Transverse colon (tissue), 4 donors: Measurements from ENCODE around the gene C14orf119. TPM values are rescaled to one million over a fixed set of nuclear protein-coding genes. Genes with fewer than 3 reads are reported as not detected.

Experiments
- DNase-seq: peaks from one replicate; pipeline ENCODE4 v3.0.0-alpha.2; 2019
- H3K27ac ChIP-seq, 4 donors: fragments of 200-600 bp; sonication (generic); 2 replicates each; pipeline ENCODE4 v1.5.1; 2016 to 2018; ENCODE audit warnings: inconsistent platforms in 4 of 4
- H3K27me3 ChIP-seq: fragments of 200-600 bp; sonication (generic); 2 replicates; pipeline ENCODE4 v1.5.1; 2017; ENCODE audit warnings: inconsistent platforms
- H3K36me3 ChIP-seq, 4 donors: fragments of 200-600 bp; sonication (generic); 2 replicates each; pipeline ENCODE4 v1.5.1; 2017 to 2019; ENCODE audit warnings: inconsistent platforms in 4 of 4
- H3K4me1 ChIP-seq, 4 donors: fragments of 200-600 bp; sonication (generic); 2 replicates each; pipeline ENCODE4 v1.5.1; 2017 to 2020; ENCODE audit warnings: inconsistent platforms in 4 of 4
- H3K4me3 ChIP-seq, 4 donors: fragments of 200-600 bp; sonication (generic); 1 replicate in 1 of 4; 2 replicates in 3 of 4; pipeline versions ENCODE4 v1.5.1 to v1.6.1; 2017 to 2019; ENCODE audit warnings: inconsistent platforms in 4 of 4
- H3K9me3 ChIP-seq, 2 donors: fragments of 200-600 bp; sonication (generic); 2 replicates each; pipeline ENCODE4 v1.5.1; 2017 to 2019; ENCODE audit warnings: inconsistent platforms in 2 of 2
- CTCF ChIP-seq, 5 experiments: fragments of 200-600 bp in 3 of 5; fragments of 450-650 bp in 2 of 5; sonication (generic) in 3 of 5; IDR thresholded peaks; 1 replicate in 2 of 5; 2 replicates in 3 of 5; pipeline ENCODE4 v1.5.1; 2016 to 2017; ENCODE audit warnings: antibody characterized with exemption in 5 of 5, inconsistent platforms in 3 of 5, mild to moderate bottlenecking in 2 of 5, moderate library complexity in 1 of 5
- EP300 ChIP-seq: sonication (generic); formaldehyde crosslinking; IDR thresholded peaks from one replicate; pipeline ENCODE4 v1.6.1; 2017; ENCODE audit warnings: antibody characterized with exemption, low read depth
- POLR2A ChIP-seq: fragments of 450-650 bp; IDR thresholded peaks from one replicate; pipeline ENCODE4 v1.6.1; 2016; ENCODE audit warnings: antibody characterized with exemption, mild to moderate bottlenecking, moderate library complexity
- POLR2AphosphoS5 ChIP-seq, 3 donors: sonication (generic); formaldehyde crosslinking; IDR thresholded peaks; one replicate each; pipeline ENCODE4 v1.6.1; 2016; ENCODE audit warnings: antibody characterized with exemption in 3 of 3
- WGBS, 2 donors: methylation state at CpG; one replicate each; pipeline ENCODE4 v1.1.5; 2018; ENCODE audit warnings: low coverage in 1 of 2; 5-methylcytosine and 5-hydroxymethylcytosine counted together
- in situ Hi-C, 4 donors: fragments of 200-750 bp; cut with MboI; loops; one replicate each; pipeline versions ENCODE4 v1.15.0 to v1.15.1; 2017; ENCODE audit warnings: low sequenced_read_pairs in 3 of 4, low pct_ligation_motif_present in 1 of 4, low pct_unique_long_range_greater_than_20kb in 1 of 4
- intact Hi-C: fragments of 100-400 bp; cut with DNase I; formaldehyde crosslinking; loops from one replicate; pipeline ENCODE4 v1.15.1; 2023; ENCODE audit warnings: low total_unique reads
- total RNA-seq, 4 donors: library from RNA; depleted of rRNA; stranded (reverse); fragments of >200 nt; gene quantifications; one replicate each; pipeline ENCODE4 v1.1.0, GENCODE V29; 2016

Gene C14orf119
- total RNA-seq, 4 donors from 2014 or later = 3.6 to 33.7 (median 32.0) TPM

DNA sequence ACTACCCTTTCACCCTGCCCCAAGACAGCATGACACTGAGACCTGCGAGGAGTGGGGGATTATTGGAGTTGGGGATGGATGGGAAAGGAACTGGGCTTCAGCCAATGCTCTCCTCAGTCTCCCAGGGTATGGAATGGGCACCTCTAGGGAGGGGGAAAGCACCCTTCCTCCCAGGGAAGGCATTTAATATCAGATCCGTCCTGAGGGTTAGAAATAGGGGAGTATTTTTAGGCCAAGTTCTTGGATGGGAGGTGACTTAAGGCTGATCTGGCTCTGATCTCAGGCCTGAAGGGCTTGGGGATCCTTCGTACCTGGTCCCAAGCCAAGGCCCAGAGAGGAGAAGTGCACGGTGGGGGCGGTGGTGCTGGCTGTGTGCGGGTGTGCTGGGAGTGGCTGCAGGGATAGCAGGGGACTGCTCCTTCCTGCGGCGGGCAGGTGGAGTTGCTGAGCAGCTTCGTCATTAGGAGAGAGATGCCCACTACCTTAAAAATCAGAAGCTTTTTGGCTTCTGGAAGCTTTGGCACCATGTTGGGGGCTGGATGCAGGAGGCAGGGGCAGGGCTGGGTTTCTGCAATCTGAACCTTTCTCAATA lies 30.7 kb downstream of the C14orf119 start:
- 85% methylated on average over 9 of the region's 9 CpGs; no CpG with 5 or more reads in 1 of the 2 donors for WGBS, 2 donors

GRCh38 chr14:23126548-23127278 lies 31.4 kb downstream of the C14orf119 start:
- WGBS, 2 donors = 84% methylated on average over 8 of the region's 8 CpGs; no CpG with 5 or more reads in 1 of the 2 donors
- H3K36me3 ChIP-seq = no peaks in the 10 kb centered on the region
- no peak for DNase-seq
- no peak overlapping the region for H3K4me3 ChIP-seq
- H3K27me3 ChIP-seq = no peaks in the 10 kb centered on the region
- H3K9me3 ChIP-seq = no peaks in the 10 kb centered on the region
- H3K4me1 ChIP-seq = peaks cover 0 to 6% (median 0%) of the 10 kb centered on the region in 4 donors
- TF ChIP-seq EP300 (no peak), POLR2AphosphoS5 (IDR thresholded peaks at IDR 0.05) (no peak), CTCF (IDR thresholded peaks at IDR 0.05) (no peak), POLR2A (no peak)
- intact Hi-C loops = no loop called here
- H3K27ac ChIP-seq = no peak overlapping the region
- in situ Hi-C loops = no loop called here

More for the DNA sequence above, 30.7 kb downstream of the C14orf119 start:
- TF ChIP-seq CTCF (IDR thresholded peaks at IDR 0.05) (no peak), POLR2AphosphoS5 (IDR thresholded peaks at IDR 0.05) (no peak)
- intact Hi-C loops (no loop called here), in situ Hi-C loops (no loop called here)
- Histone ChIP-seq H3K27me3 (no peaks in the 10 kb centered on the region), H3K4me3 (no peak overlapping the region), H3K4me1 (peaks cover 0 to 13% (median 3%) of the 10 kb centered on the region in 4 donors), H3K9me3 (no peaks in the 10 kb centered on the region), H3K27ac (no peak overlapping the region), H3K36me3 (no peaks in the 10 kb centered on the region)
- DNase-seq = no peak

- in situ Hi-C loops = no loop called here
- intact Hi-C loops = no loop called here
- WGBS, 2 donors = 80% methylated on average over 3 of the region's 3 CpGs; no CpG with 5 or more reads in 1 of the 2 donors
- no peak overlapping the region for H3K4me3 ChIP-seq
- no peaks in the 10 kb centered on the region for H3K9me3 ChIP-seq
- DNase-seq = no peak
- TF ChIP-seq POLR2AphosphoS5 (IDR thresholded peaks at IDR 0.05) = no peak
- no peaks in the 10 kb centered on the region for H3K36me3 ChIP-seq
- H3K27ac ChIP-seq = no peak overlapping the region
- H3K4me1 ChIP-seq = peaks cover 0 to 5% (median 0%) of the 10 kb centered on the region in 4 donors
- H3K27me3 ChIP-seq = no peaks in the 10 kb centered on the region
These were observed 32.6 kb downstream of the C14orf119 start for GRCh38 chr14:23127861-23128260.

GRCh38 chr14:23128969-23129758 lies 33.9 kb downstream of the C14orf119 start:
- H3K36me3 ChIP-seq = no peaks in the 10 kb centered on the region
- no peaks in the 10 kb centered on the region for H3K9me3 ChIP-seq
- WGBS, 2 donors = 90 to 94% methylated on average over 3 to 7 of the region's 7 CpGs
- H3K27me3 ChIP-seq = no peaks in the 10 kb centered on the region
- H3K4me3 ChIP-seq = no peak overlapping the region
- intact Hi-C loops (no loop called here), in situ Hi-C loops (no loop called here)
- no peaks in the 10 kb centered on the region for H3K4me1 ChIP-seq
- TF ChIP-seq POLR2A (no peak), POLR2AphosphoS5 (IDR thresholded peaks at IDR 0.05) (no peak), EP300 (no peak), CTCF (IDR thresholded peaks at IDR 0.05) (no peak)
- no peak overlapping the region for H3K27ac ChIP-seq
- no peak for DNase-seq
